GM12878 (cell line): ENCODE measurements around the gene LPAR6.

Experiments used
- CTCF ChIP-seq, 3 experiments: IDR thresholded peaks in 2 of 3; conservative IDR thresholded peaks in 1 of 3; 2 replicates each; pipeline ENCODE4 v1.5.1; 2011; ENCODE audit warnings: low read depth in 3 of 3, low read length in 3 of 3, mild to moderate bottlenecking in 3 of 3, control low read depth in 2 of 3, moderate library complexity in 2 of 3, inconsistent platforms in 1 of 3, mixed read lengths in 1 of 3; ENCODE audit not compliant: control insufficient read depth in 2 of 3, insufficient read depth in 1 of 3; ENCODE audit errors: extremely low read depth in 1 of 3
- FOXM1 ChIP-seq: IDR thresholded peaks from 2 replicates; pipeline ENCODE4 v1.6.1; 2012; ENCODE audit warnings: low read depth, mild to moderate bottlenecking, inconsistent platforms, low read length, moderate library complexity
- HDAC2 ChIP-seq: fragments of 200-600 bp; sonication (generic); IDR thresholded peaks from 2 replicates; pipeline ENCODE4 v1.6.1; 2017
- SUPT20H ChIP-seq: IDR thresholded peaks from 2 replicates; pipeline ENCODE4 v1.6.1; 2011; ENCODE audit warnings: low read depth, mild to moderate bottlenecking, low read length, moderate library complexity, borderline replicate concordance; ENCODE audit not compliant: control insufficient read depth
- ZBTB40 ChIP-seq: fragments of 450-650 bp; IDR thresholded peaks from 2 replicates; pipeline ENCODE4 v1.6.1; 2016; ENCODE audit warnings: mild to moderate bottlenecking, moderate library complexity, borderline replicate concordance

- TF ChIP-seq HDAC2 (no peak), SUPT20H (no peak), CTCF (IDR thresholded peaks at IDR 0.05 in 2 of 3, conservative IDR thresholded peaks at IDR 0.05 in 1 of 3; ENCODE audit: control insufficient read depth in 2 of 3, extremely low read depth in 1 of 3, insufficient read depth in 1 of 3, low read depth in 3 of 3, low read length in 3 of 3) (no peak), FOXM1 (no peak), ZBTB40 (no peak)
Observed at GRCh38 chr13:48414501-48414900, 1.6 kb upstream of the LPAR6 start.
